H1 (cell line): Measurements from ENCODE around the gene DHTKD1. TPM values are rescaled to one million over a fixed set of nuclear protein-coding genes. Genes with fewer than 3 reads are reported as not detected.

Experiments used
- CTCF ChIA-PET: fragments of 300-600 bp; sonication (Branson Sonifier 250); formaldehyde crosslinking; loops from one replicate; lab custom pipeline; 2021; ENCODE audit not compliant: partially characterized antibody; lab: Charles Lee
- POLR2A ChIA-PET: fragments of 300-600 bp; sonication (Branson Sonifier 250); formaldehyde crosslinking; loops from one replicate; lab custom pipeline; 2021; ENCODE audit warnings: inconsistent platforms; ENCODE audit not compliant: partially characterized antibody; lab: Charles Lee
- DNase-seq, 2 experiments: peaks; one replicate each; pipeline versions ENCODE4 v3.0.0 to v3.0.0-alpha.2; 2010 to 2022; ENCODE audit warnings: low spot score in 2 of 2, low read depth in 1 of 2, mixed read lengths in 1 of 2
- FAIRE-seq: peaks from 2 replicates; lab custom pipeline; 2011; peaks lifted over from hg19 to GRCh38; lab: Jason Lieb, UNC
- H2AFZ ChIP-seq: 2 replicates; pipeline ENCODE4 v1.8.1; 2012; ENCODE audit warnings: low read length, inconsistent platforms
- H2AK5ac ChIP-seq: 2 replicates; pipeline ENCODE4 v1.6.1; 2013; ENCODE audit warnings: low read depth, low read length
- H2BK120ac ChIP-seq: replicated peaks from 2 replicates; pipeline ENCODE3; 2013; ENCODE audit warnings: low read depth, low read length, inconsistent platforms
- H2BK12ac ChIP-seq: 2 replicates; pipeline ENCODE4 v1.6.1; 2013; ENCODE audit warnings: low read depth, low read length
- H2BK15ac ChIP-seq: 2 replicates; pipeline ENCODE4 v1.6.1; 2013; ENCODE audit warnings: low read length
- H2BK20ac ChIP-seq: 2 replicates; pipeline ENCODE4 v1.6.1; 2013; ENCODE audit warnings: low read length
- H2BK5ac ChIP-seq: 2 replicates; pipeline ENCODE4 v1.6.1; 2013; ENCODE audit warnings: low read depth, low read length
- H3K14ac ChIP-seq: 2 replicates; pipeline ENCODE4 v1.6.1; 2013; ENCODE audit warnings: inconsistent platforms; ENCODE audit not compliant: insufficient read length
- H3K18ac ChIP-seq: 2 replicates; pipeline ENCODE4 v1.6.1; 2013; ENCODE audit warnings: low read length; ENCODE audit errors: extremely low read depth
- H3K23ac ChIP-seq: 2 replicates; pipeline ENCODE4 v1.6.1; 2013; ENCODE audit warnings: inconsistent platforms; ENCODE audit not compliant: insufficient read length
- H3K23me2 ChIP-seq: 2 replicates; pipeline ENCODE4 v1.6.1; 2013; ENCODE audit warnings: low read depth, low read length
- H3K27ac ChIP-seq: 2 replicates; pipeline ENCODE4 v1.6.1; 2011; ENCODE audit warnings: low read depth, low read length, inconsistent platforms
- H3K27me3 ChIP-seq, 4 experiments: replicated peaks in 1 of 4; 1 replicate in 1 of 4; 2 replicates in 3 of 4; pipeline versions ENCODE4 v1.6.1 to v1.8.1; 2011 to 2013; ENCODE audit warnings: low read length in 3 of 4, mild to moderate bottlenecking in 3 of 4, inconsistent platforms in 2 of 4, mixed read lengths in 2 of 4, moderate library complexity in 1 of 4; ENCODE audit not compliant: control insufficient read depth in 3 of 4, insufficient read depth in 3 of 4; ENCODE audit errors: extremely low read depth in 1 of 4
- H3K36me3 ChIP-seq, 4 experiments: 2 replicates each; pipeline versions ENCODE4 v1.6.1 to v1.8.1; 2011 to 2013; ENCODE audit warnings: mild to moderate bottlenecking in 4 of 4, low read length in 3 of 4, moderate library complexity in 2 of 4, control low read depth in 1 of 4, inconsistent platforms in 1 of 4; ENCODE audit not compliant: insufficient read depth in 4 of 4, control insufficient read depth in 2 of 4
- H3K4ac ChIP-seq: replicated peaks from 2 replicates; pipeline ENCODE3; 2013; ENCODE audit warnings: low read length, low read depth, mixed read lengths, inconsistent platforms; ENCODE audit not compliant: insufficient read length
- H3K4me1 ChIP-seq, 4 experiments: replicated peaks in 1 of 4; 1 replicate in 1 of 4; 2 replicates in 3 of 4; pipeline versions ENCODE4 v1.6.1 to v1.8.1; 2011 to 2013; ENCODE audit warnings: low read length in 3 of 4, inconsistent platforms in 2 of 4, mixed read lengths in 1 of 4; ENCODE audit not compliant: insufficient read depth in 4 of 4, control insufficient read depth in 3 of 4
- H3K4me2 ChIP-seq, 2 experiments: 2 replicates each; pipeline versions ENCODE4 v1.6.1 to v1.8.1; 2011 to 2013; ENCODE audit warnings: low read depth in 2 of 2, low read length in 2 of 2, control low read depth in 1 of 2, inconsistent platforms in 1 of 2, mild to moderate bottlenecking in 1 of 2; ENCODE audit not compliant: insufficient read depth in 1 of 2
- H3K4me3 ChIP-seq, 4 experiments: fragments of 200-600, 300-600 bp in 1 of 4; sonication (generic), shearing (Covaris generic), sonication (Bioruptor Twin) in 1 of 4; 2 replicates each; pipeline versions ENCODE4 v1.5.1 to v1.8.1; 2011 to 2016; ENCODE audit warnings: low read length in 4 of 4, low read depth in 3 of 4, control low read depth in 2 of 4, inconsistent platforms in 2 of 4, mild to moderate bottlenecking in 2 of 4, mixed read lengths in 1 of 4, moderate library complexity in 1 of 4; ENCODE audit not compliant: insufficient read depth in 2 of 4; ENCODE audit errors: extremely low read depth in 1 of 4
- H3K56ac ChIP-seq: replicated peaks from 2 replicates; pipeline ENCODE3; 2013; ENCODE audit warnings: low read depth, mild to moderate bottlenecking, mixed read lengths, low read length, inconsistent platforms; ENCODE audit not compliant: insufficient read length
- H3K79me1 ChIP-seq: 2 replicates; pipeline ENCODE4 v1.6.1; 2013; ENCODE audit warnings: low read depth, low read length, control low read depth
- H3K79me2 ChIP-seq, 2 experiments: 2 replicates each; pipeline versions ENCODE4 v1.6.1 to v1.8.1; 2012 to 2013; ENCODE audit warnings: low read length in 2 of 2, mild to moderate bottlenecking in 2 of 2, inconsistent platforms in 1 of 2; ENCODE audit not compliant: insufficient read depth in 2 of 2, control insufficient read depth in 1 of 2
- H3K9ac ChIP-seq, 4 experiments: replicated peaks in 1 of 4; 1 replicate in 1 of 4; 2 replicates in 3 of 4; pipeline versions ENCODE4 v1.6.1 to v1.8.1; 2011 to 2013; ENCODE audit warnings: low read depth in 3 of 4, low read length in 3 of 4, control low read depth in 2 of 4, mild to moderate bottlenecking in 2 of 4, moderate library complexity in 2 of 4, inconsistent platforms in 1 of 4; ENCODE audit errors: extremely low read depth in 1 of 4
- H3K9me3 ChIP-seq, 2 experiments: 2 replicates each; pipeline versions ENCODE4 v1.6.1 to v1.8.1; 2012 to 2013; ENCODE audit warnings: mild to moderate bottlenecking in 2 of 2, moderate library complexity in 2 of 2, control low read depth in 1 of 2, inconsistent platforms in 1 of 2, low read depth in 1 of 2, low read length in 1 of 2, mixed read lengths in 1 of 2; ENCODE audit not compliant: insufficient read depth in 2 of 2
- H4K20me1 ChIP-seq, 2 experiments: replicated peaks in 1 of 2; 2 replicates each; pipeline versions ENCODE3 to v1.8.1; 2011 to 2013; ENCODE audit warnings: inconsistent platforms in 2 of 2, low read length in 2 of 2, mild to moderate bottlenecking in 1 of 2; ENCODE audit not compliant: insufficient read depth in 2 of 2, control insufficient read depth in 1 of 2
- H4K5ac ChIP-seq: 2 replicates; pipeline ENCODE4 v1.6.1; 2013; ENCODE audit warnings: low read length, low read depth, mixed read lengths, inconsistent platforms; ENCODE audit not compliant: insufficient read length
- H4K8ac ChIP-seq: 2 replicates; pipeline ENCODE4 v1.8.0; 2013; ENCODE audit warnings: mild to moderate bottlenecking, moderate library complexity, low read length, inconsistent platforms; ENCODE audit not compliant: insufficient read depth; ENCODE audit errors: extremely low read depth
- H4K91ac ChIP-seq: replicated peaks from 2 replicates; pipeline ENCODE3; 2013; ENCODE audit warnings: low read length, mixed read lengths, inconsistent platforms; ENCODE audit not compliant: insufficient read length
- ATF2 ChIP-seq: IDR thresholded peaks from 2 replicates; pipeline ENCODE4 v1.6.1; 2012; ENCODE audit warnings: low read length, inconsistent platforms
- CHD2 ChIP-seq: IDR thresholded peaks from 2 replicates; pipeline ENCODE4 v1.6.1; 2012; ENCODE audit warnings: low read length, improper control_type of control experiment
- CREB1 ChIP-seq: IDR thresholded peaks from 2 replicates; pipeline ENCODE4 v1.6.1; 2012; ENCODE audit warnings: inconsistent platforms
- CTBP2 ChIP-seq: IDR thresholded peaks from 2 replicates; pipeline ENCODE4 v1.7.0; 2011; ENCODE audit warnings: borderline replicate concordance, mild to moderate bottlenecking, moderate library complexity, mixed read lengths, low read length; ENCODE audit not compliant: insufficient read depth, insufficient read length
- E2F6 ChIP-seq: IDR thresholded peaks from 2 replicates; pipeline ENCODE4 v1.6.1; 2012; ENCODE audit warnings: inconsistent platforms
- MAFK ChIP-seq: IDR thresholded peaks from 2 replicates; pipeline ENCODE4 v1.6.1; 2012; ENCODE audit warnings: low read depth, mild to moderate bottlenecking, improper control_type of control experiment, low read length
- POU5F1 ChIP-seq: IDR thresholded peaks from 2 replicates; pipeline ENCODE4 v1.6.1; 2011; ENCODE audit warnings: low read depth, mild to moderate bottlenecking, low read length, moderate library complexity
- RBBP5 ChIP-seq: IDR thresholded peaks from 2 replicates; pipeline ENCODE4 v1.7.1; 2012; ENCODE audit warnings: low read depth, mild to moderate bottlenecking, inconsistent platforms, low read length, moderate library complexity, borderline replicate concordance
- WGBS, 2 experiments: shearing (Covaris generic) in 1 of 2; methylation state at CpG; one replicate each; pipeline versions ENCODE4 v1.1.6 to v1.1.7; 2013 to 2015; ENCODE audit warnings: low lambda C conversion rate in 2 of 2, mixed read lengths in 2 of 2, inconsistent platforms in 1 of 2, low coverage in 1 of 2, missing lambda C conversion rate in 1 of 2; ENCODE audit not compliant: insufficient replicate concordance in 2 of 2, insufficient coverage in 1 of 2, insufficient read length in 1 of 2; ENCODE audit errors: extremely low coverage in 1 of 2, missing lambda C conversion rate in 1 of 2; 5-methylcytosine and 5-hydroxymethylcytosine counted together
- polyA plus RNA-seq, 7 experiments: library from polyadenylated mRNA; depleted of rRNA in 3 of 7; stranded (reverse) in 5 of 7; unstranded in 2 of 7; fragments of >200 nt in 5 of 7; fragments of 200-250 nt in 2 of 7; gene quantifications; 1 replicate in 5 of 7; 2 replicates in 1 of 7; 4 replicates in 1 of 7; pipeline versions ENCODE4 v1.2.1 to v1.2.3, GENCODE V29; 2011 to 2013; ENCODE audit warnings: missing spikeins in 2 of 7, mixed read lengths in 2 of 7
- total RNA-seq: library from RNA; stranded (reverse); fragmentation: NEBNext Ultra II Directional; extraction: Animal tissue kit (Norgen Biotek cat#: 25700); gene quantifications from 2 replicates; pipeline ENCODE4 v1.2.1, GENCODE V29; 2021
- TF ChIP-seq, protein P1 (sequence below): IDR thresholded peaks from 2 replicates; pipeline ENCODE4 v1.6.1; 2011; ENCODE audit warnings: low read length, improper control_type of control experiment

Gene DHTKD1
- total and polyA plus RNA-seq, 2 of the 8 experiments (the other 6 are each of a cell fraction or from before 2014, with no cell fraction given), result 49.8 to 74.9 TPM

DNA sequence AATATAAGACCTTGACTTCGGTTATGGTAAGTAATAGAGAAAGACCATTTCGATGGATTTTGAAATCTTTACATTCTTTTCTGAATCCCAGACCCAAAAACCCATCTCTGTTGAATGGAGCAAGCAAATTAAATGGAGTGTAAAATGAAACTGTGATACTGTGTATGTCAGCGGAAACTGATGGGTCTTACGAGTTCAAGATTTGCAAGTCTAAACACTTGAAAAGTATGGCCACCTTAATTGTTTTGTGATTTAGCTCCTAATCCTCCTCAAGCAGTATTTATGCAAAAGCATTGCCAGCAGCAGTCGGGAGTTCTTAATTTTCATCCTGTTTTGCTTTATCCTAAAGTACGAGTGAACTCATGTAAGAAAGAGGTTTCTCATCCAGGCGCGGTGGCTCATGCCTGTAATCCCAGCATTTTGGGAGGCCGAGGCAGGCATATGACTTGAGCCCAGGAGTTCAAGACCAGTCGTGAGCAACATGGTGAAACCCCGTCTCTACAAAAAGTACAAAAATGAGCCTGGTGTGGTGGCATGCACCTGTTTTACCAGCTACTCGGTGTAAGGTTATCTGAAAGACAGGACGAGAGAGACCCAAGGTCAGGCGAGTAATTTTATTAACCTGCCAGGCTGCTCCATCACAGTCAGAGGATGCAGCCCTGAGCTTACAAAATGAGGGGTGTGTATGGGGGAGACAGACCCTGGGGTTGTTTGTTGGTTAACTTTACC lies 5.8 kb upstream of the DHTKD1 start:
- Histone ChIP-seq H2BK15ac (no peak overlapping the region), H3K27ac (no peak overlapping the region), H2BK12ac (no peak overlapping the region), H3K9ac (no peak overlapping the region), H3K79me2 (no peaks in the 10 kb centered on the region), H2AK5ac (no peak overlapping the region), H2BK20ac (no peak overlapping the region), H2BK5ac (no peak overlapping the region), H3K4me3 (no peak overlapping the region), H3K4me2 (no peak overlapping the region), H4K20me1 (no peaks in the 10 kb centered on the region), H3K23ac (no peak overlapping the region), H3K79me1 (no peaks in the 10 kb centered on the region), H3K56ac (no peak overlapping the region), H3K23me2 (no peaks in the 10 kb centered on the region; the same call in 1 of the 2 replicates), H3K36me3 (no peaks in the 10 kb centered on the region), H2BK120ac (no peak overlapping the region), H3K9me3 (no peaks in the 10 kb centered on the region), H3K14ac (no peak overlapping the region), H4K8ac (no peak overlapping the region), H4K91ac (no peak overlapping the region), H2AFZ (peak overlapping the region; percentile 36; the same call in 1 of the 2 replicates), H4K5ac (no peak overlapping the region), H3K4me1 (peaks cover 0 to 3% (median 0%) of the 10 kb centered on the region in 4 experiments; a peak in 1 of 7 replicates), H3K27me3 (no peaks in the 10 kb centered on the region), H3K4ac (no peak overlapping the region), H3K18ac (no peak overlapping the region)
- DNase-seq (no peak), FAIRE-seq (no peak)
- 89% methylated on average over 14 of the region's 14 CpGs; no CpG with 5 or more reads in 1 of the 2 experiments for WGBS, 2 experiments
- POLR2A ChIA-PET, result interaction anchor here (1.4 kb wide), 1 partner anchor 20 kb away, joined by 6 read pairs; the partner anchor contains the start of gene UPF2
- CTCF ChIA-PET, result no interaction called here
- TF ChIP-seq CHD2 (no peak), ATF2 (no peak), CTBP2 (no peak), POU5F1 (no peak), MAFK (no peak), E2F6 (no peak), CREB1 (no peak), RBBP5 (no peak)
- TF ChIP-seq, protein P1, sequence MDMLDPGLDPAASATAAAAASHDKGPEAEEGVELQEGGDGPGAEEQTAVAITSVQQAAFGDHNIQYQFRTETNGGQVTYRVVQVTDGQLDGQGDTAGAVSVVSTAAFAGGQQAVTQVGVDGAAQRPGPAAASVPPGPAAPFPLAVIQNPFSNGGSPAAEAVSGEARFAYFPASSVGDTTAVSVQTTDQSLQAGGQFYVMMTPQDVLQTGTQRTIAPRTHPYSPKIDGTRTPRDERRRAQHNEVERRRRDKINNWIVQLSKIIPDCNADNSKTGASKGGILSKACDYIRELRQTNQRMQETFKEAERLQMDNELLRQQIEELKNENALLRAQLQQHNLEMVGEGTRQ, result no peak
